Uterus (tissue), 2 donors: ENCODE data around the gene RNF214.

Source experiments
- CTCF ChIP-seq, 4 experiments: fragments of 200-600 bp in 2 of 4; fragments of 450-650 bp in 2 of 4; sonication (generic) in 2 of 4; IDR thresholded peaks; one replicate each; pipeline ENCODE4 v1.5.1; 2016 to 2019; ENCODE audit warnings: antibody characterized with exemption in 4 of 4, mild to moderate bottlenecking in 2 of 4, moderate library complexity in 1 of 4
- POLR2A ChIP-seq, 2 donors: fragments of 450-650 bp; IDR thresholded peaks; one replicate each; pipeline ENCODE4 v1.6.1; 2016; ENCODE audit warnings: antibody characterized with exemption in 2 of 2, mild to moderate bottlenecking in 1 of 2, moderate library complexity in 1 of 2

GRCh38 chr11:117255966-117256365 is 23.5 kb downstream of the RNF214 start:
- TF ChIP-seq CTCF (IDR thresholded peaks at IDR 0.05) (no peak), POLR2A (IDR thresholded peaks at IDR 0.05) (no peak)
